GM21360 (cell line): ENCODE measurements around the gene AKAP9.
"Not testable (repeated sequence)": the region's sequence is repeated elsewhere in the genome, so short reads cannot be mapped to it uniquely, and the experiment has no call there.

Experiments
- ATAC-seq: cut with Tn5 transposase; IDR thresholded peaks from one replicate; pipeline ENCODE4 v1.9.1; 2021; ENCODE audit warnings: mild to moderate bottlenecking, moderate library complexity; ENCODE audit not compliant: unreplicated experiment

AKAP9 gene

DNA sequence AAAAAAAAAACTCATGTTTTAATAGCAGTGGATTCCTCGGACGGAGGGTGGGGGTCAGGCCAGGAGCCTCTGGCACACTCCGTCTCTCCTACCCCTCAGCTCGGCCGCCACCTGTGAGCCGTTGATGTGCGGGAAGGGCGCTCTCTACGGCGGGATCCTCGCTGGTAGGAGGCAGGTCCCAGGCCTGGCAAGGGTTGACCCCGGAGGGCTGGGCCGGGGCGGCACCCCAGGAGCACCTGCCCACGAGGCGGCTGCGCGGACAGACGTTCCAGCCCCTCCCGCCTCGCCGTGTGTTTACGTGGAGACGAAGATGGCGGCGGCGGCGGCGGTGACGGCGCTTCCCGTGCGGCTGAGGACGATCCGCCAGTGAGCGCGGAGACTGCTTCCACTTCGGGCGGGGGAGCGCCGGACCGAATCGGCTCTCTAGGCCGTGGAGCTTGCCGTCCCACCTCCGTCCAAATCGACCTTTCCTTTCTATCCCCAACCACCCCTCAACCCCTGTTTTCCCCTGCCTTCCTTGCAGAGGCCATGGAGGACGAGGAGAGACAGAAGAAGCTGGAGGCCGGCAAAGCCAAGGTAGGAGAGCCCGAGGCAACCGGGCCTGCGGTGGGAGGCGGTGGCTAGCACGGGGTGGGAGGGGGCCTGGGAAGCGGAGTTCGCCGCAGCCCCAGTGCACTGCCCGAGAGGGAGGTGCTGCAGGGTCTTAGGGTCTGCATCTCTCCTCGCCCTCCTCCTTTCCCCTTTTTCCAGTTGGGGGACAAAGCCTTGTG is at the start of gene AKAP9:
AKAP9 (plus strand) TSS at position 291 of the 770 bp plus-strand sequence; CDS start at position 529, 238 bp downstream.
- peak; percentile 95 for ATAC-seq

DNA sequence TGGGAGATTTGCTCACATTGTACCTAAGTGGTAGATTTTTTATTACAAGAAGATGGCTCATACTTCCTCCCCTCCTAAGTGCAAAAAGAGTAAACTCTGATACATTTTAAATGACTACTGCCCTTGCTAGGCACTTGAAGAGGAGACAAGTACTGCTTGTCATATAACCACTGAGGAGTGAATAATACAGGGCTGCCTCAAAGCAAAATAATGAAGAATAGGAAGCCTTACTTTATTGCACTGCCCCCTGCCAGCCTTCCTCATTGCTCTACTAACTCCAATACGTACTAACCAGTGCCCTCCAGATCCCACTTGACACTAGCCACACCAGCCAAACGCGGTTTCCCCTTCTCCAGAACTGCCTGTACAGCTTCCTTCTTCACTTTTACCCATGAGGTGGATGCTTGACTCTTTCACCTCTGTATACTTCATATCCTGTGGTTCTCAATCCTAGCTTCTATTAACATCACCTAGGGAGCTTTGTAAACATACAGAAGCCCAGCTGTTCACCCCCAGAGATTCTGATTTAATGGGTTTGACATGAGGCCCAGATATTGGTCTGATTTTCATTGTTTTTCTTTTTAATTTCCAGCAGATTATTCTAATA is 48.5 kb upstream of the AKAP9 start:
- ATAC-seq, result no peak

DNA sequence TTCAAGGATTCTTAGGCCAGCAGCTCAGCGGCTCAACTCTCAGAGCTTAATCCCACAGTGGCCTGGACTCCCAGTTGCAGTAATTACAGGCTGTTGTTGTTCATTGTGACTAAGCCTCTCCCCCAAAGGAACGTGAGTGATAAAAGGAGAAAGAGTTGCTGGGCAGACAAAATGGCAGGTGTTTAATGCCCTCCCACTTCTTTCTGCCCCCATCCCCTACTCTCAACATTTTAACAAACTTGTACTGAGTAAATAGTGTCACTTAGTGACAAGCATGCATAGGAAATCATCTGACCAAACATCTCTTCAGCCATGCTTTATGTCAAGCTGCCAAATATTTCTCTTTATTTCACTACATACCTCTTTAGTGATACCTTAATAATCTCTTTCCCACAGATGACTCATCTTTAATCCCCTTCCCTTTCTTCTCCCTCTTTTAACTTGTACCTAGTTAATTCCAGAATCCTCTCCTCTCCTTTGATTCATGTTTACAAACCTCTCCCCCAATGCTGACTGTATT is 47.8 kb upstream of the AKAP9 start:
- ATAC-seq, result no peak

DNA sequence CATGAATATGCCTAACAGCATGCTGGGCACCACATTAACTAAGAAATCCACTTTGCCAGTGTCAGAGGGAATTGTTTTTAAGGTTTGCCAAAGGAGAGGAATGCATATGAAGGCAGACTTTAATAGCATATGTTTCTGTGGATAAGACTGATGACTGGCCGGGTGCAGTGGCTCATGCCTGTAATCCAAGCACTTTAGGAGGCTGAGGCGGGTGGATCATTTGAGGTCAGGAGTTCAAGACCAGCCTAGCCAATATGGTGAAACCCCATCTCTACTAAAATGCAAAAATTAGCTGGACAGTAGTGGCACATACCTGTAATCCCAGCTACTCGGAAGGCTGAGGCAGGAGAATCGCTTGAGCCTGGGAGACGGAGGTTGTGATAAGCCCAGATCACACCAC is 47.0 kb upstream of the AKAP9 start:
- ATAC-seq, result not testable (repeated sequence)

DNA sequence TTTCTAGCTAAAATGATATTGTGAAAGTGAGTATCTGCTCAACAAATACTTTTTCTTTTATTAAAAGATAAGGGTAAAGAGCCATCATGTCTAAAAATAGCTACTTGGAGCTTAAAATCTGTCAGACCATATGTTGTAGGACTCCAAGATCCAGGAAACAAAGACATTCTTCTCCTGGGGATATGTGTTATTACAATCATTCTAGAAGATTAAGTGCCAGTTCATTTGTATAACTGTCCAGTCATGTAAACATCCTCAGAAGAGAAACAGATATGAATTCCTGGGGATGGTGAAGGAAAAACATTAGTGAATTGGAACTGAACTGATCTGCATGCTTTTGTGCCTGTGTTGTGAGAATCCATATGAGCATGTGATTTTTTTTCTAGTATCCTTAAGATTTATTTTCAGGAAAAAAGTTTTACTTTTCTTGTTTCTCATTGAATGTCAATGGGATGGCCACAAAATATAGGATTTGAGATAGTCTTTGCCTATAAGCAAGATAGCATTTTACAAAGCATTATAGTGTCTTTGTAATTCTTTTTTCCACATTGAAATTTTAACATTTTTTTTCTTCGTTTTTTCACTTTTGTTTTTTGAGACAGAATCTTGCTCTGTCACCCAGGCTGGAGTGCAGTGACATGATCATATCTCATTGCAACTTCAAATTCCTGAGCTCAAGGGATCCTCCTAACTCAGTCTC is 45.7 kb upstream of the AKAP9 start:
- ATAC-seq, result no peak

DNA sequence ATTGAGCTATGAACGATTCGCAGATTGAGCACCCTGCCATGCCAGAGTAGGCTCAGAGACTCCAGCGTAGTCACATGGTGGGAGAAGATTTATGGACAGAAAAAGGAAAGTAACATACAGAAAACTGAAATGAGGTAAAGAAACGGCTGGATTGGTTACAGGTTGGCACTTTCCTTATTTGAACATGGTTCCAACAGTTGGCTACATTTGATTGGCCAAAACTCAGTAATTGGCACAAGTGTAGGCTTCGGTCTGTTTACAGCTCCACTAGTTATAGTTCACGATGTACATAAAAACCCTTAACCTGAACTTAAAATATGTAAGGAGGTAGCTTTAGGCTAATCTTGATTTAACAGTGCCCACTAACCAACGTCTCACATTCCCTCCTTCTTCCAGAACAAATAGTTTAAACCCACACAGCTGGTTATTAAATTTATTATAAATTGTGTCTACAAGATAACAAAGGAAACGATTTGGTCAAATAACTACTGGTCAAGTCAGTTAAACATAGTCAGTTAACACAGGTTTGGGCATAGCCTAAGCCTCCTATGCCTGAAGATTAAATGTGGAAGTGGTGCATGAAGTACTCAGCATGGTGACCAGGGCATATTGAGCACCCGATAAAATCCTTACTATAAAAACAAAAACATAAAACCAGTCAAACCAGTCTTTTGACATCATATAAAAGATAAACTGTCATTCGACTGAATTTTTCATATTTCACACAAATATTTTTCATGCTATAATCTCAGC is 42.2 kb upstream of the AKAP9 start:
- ATAC-seq, result no peak

DNA sequence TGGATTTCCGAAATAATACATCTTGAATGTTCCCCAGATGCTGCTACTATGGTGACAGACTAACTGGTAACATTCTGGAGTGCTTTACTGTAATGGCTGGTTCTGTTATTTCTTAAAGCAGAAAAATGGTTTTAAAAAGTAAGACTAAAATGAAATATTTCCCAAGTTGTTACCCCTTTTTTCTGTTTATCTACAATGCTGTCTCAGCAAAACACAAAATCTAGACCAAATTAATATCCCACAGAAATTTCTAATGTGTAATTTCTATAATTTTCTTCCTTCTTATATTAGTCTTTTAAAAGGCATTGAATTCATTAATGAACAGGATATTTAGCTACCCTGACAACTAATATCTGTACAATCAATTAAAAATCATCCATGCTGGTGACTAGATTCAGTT is 41.1 kb upstream of the AKAP9 start:
- ATAC-seq, result no peak

DNA sequence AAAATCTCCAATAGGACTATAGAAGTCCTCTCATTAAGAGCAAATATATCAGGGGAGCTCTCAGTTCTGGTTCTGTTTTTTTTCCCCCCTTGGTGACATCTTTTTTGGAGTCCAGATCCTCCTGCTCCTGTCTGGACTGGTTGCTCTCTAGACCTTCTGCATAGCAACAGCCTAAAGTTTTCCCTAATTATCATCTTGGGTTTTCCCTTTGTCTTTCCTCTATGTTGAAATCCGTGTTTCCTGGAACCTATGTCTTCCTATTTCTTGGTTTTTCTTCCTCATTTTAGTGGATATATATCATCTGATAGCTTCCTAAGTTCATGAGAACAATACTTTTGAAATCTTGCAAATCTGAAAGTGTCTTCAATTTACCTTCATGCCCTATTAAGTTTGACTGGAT is 30.5 kb upstream of the AKAP9 start:
- ATAC-seq, result no peak

DNA sequence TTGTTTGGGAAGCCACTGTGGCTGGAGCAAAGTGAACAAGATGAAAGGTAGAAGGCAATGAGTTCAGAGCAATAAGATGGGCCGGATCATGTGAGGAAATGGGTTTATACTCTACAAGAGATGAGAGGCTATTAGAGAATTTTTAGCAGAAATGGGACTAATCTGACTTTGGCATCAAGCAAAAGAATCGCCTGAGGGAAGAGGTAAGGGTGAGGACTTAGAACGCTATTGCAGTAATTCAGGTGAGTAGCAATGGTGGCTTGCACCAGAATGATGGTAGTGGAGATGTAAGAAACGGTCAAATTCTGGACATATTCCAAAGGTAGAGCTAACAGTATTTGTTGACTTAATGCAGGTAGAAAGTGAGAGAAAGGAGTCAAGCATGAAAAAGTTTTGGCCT is 29.5 kb upstream of the AKAP9 start:
- ATAC-seq, result no peak

DNA sequence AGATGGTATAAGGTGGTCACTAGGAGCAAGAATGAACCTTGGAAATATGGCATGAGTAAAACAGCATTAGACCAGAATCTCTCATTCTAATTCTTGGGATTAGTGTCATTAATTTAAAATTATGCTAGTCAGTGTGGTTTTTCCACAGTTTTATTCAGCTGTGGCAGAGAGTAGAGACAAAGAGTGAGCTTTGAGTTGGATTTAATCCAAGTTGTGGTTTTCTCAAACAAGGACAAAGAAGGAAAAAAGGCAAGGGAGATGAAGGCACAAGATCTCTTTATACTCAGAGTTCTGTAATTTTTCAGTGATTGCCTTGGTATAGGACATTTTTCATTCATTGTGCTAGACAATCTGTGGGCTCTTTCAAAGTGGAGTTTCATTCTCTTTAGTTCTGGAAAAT is 28.2 kb upstream of the AKAP9 start:
- no peak for ATAC-seq

DNA sequence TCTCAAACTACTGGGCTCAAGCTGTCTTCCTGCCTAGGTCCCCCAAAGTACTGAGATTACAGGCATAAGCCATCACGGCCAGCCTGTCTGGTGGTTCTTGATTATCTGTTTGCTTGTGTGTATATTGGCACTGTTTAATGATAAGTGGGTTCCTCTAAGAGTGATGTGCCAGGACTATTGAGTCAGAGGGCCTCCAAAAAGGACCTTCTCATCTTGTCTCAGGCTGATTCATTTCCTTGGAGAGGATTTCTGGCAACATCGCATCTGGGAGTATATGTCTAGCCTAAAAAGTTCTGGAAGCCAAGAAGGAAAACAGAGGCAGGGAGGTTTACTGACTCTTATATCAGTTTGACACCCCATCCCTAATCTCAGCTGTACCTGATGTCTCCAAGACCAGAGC is 27.1 kb upstream of the AKAP9 start:
- ATAC-seq, result no peak

DNA sequence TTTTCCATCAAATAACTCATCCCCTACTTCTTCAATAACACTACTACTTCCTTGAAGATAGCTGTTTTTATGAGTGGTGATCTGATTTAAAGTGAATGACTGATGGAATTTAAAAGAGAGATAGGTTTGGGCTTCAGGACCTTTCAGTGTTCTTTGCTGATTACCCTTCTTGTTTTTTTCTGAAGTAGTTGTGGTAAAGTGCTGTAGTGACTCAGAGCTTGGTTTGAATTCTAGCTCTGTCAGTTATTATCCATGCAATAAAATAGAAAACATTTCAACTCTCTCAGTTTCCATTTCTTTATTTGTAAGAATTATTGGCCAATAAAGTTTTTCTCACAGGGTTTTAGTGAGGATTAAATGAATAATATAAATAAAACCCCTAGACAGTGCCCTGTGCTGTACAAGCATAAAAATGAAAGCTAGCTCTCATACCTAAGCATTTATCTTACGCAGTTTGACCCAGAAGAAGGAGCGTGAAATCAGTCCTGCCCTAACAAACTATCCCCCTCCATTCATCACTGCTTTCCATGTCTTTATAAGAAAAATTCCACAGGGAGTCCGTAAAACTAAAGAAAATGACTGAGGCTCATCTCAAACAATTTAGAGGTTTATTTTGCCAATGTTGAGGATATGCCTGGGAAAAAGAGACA is 25.1 kb upstream of the AKAP9 start:
- no peak for ATAC-seq

DNA sequence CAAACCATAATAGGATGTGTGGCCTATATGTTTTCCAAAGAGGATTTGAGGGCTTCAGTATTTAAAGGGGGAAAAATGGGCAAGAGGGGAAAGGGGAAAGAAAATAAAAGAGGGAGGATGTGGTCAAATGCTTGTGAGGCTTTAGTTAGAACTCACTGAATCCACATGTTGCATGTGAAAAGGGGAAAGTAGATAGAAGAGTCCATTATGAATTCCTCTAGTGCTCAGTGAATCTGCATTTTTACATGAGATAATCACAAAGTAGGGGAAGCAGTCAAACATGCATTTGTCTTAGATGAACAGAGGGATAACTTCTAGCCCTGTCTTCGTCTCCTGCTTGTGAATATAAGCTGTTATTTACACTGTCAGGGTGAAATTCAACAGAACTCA is 24.6 kb upstream of the AKAP9 start:
- ATAC-seq, result no peak

DNA sequence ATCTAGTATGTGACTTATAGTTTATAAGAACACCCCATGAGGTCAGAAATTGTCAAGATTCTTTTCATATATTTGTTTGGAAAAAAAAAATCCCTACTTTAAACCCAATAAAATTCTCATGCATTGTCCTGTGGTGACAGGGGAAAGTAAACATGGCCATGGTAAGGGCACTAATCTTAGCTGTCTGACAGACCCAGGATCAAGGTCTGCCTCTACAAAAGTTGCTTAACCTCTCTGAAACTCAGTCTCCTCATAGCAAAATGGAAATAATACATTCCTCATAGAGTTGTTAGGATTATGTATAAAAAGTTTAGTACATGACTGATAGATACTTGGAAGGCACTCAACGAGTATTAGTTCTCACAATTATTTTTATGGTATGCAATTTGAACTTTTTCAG is 22.3 kb upstream of the AKAP9 start:
- ATAC-seq, result no peak

DNA sequence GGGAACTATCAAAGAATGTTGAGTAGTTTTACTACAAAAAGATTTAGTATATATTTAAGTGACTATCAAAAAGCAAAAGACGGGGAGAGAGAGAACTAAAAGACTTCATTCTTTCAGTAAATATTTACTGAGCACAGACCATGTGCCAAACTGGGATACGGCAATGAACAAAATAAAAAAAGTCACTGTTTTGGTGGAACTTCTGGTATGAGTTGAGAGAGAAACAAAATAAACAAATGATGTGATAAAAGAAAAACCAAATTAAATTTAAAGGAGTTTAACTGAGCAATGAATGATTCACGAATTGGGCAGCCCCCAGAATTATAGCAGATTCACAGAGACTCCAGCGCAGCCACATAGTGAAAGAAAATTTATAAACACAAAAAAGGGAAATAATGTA is 17.8 kb upstream of the AKAP9 start:
- no peak for ATAC-seq

DNA sequence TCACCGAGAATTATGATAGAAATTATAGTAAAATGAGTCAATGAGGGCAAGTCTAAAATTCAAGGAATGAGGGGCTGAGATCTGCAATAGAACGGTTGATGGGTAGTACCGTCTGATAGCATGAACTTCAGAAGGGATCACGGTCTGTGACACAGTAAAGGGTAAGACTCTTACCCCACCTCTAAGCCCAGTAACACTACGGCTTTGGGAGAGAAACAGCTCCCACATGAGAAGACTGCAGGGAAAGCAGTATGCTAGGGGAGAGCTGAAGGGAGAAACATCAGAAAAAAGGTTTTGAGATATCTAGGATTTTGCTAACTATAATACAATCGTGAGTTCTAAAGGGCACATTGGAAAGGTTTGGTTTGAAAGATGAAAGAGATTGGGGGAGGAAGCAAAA is 12.8 kb upstream of the AKAP9 start:
- ATAC-seq, result no peak

DNA sequence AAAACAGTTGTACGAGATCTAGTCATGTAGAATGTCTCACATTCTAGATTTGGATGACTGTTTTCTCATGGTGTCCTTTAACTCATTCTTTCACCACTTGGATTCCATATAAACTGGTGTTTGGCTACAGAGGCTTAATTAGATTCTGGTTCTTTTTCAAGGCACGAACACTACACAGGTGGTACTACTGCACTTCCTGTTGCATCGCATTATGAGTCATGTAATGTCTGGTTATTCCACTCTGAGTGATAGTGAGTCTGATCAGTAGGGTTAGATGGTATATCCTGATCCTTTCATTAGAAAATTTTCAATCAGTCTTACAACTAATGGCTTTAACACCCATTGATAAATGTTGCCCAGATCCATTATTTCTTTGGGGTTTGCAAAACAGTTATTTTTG is 11.2 kb upstream of the AKAP9 start:
- no peak for ATAC-seq

DNA sequence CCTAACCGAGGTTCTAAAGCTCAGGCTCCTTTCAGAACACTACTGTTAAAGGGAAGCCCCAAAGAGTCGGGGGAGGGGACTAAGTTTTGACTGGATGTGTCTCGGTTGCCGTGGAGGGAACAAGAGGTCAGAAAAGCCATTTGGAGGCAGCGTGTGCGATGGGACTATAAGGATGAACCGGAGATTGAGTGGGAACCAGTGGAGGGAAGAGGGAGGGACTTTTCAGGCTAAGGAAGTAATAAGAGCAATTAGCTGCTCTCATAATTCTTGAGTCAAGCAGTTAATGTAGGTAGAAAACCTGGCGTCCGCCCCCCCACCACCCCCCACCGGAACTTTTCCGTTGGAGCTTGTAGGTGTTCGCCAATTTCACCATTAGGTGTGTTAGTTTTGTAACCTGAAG is 491 bp upstream of the AKAP9 start:
- no peak for ATAC-seq

DNA sequence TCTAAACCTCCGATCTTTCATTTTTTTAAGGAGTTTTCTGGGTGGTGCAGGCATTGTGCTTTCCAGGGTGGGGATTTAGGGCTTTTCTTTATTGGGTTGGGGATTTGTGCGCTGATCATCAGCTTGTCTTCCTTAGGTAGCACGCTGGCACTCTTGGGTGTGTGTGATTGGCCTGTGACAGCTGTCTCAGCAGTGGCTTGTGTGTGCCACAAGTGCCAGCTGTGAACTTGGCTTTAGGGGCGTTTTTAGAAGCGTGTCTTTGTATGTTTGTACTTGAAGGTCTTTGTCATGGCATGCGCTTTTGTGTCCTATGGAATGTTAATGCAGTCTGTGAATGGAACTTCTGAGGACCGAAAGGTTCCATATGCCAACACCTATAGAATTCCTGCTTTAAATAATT is 788 bp downstream of the AKAP9 start:
- ATAC-seq, result no peak

DNA sequence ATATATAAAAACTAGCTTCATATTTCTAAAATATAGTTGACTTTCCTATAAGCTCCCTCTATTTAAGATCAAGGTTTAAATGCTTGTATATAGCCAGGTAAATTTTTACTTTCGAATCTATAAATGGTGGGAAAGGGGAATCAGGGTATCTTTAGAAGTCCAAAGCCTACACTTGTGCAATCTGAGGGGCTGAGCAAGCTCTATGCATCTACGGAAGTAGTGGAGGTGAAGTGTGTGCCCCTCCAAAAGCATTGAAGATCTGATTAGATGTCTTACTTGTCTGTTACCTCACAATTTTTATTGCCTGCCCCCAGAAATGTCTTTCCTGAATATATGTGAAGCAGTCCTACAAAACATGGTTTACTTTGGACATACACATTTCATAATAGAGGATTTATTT is 1.6 kb downstream of the AKAP9 start:
- no peak for ATAC-seq

DNA sequence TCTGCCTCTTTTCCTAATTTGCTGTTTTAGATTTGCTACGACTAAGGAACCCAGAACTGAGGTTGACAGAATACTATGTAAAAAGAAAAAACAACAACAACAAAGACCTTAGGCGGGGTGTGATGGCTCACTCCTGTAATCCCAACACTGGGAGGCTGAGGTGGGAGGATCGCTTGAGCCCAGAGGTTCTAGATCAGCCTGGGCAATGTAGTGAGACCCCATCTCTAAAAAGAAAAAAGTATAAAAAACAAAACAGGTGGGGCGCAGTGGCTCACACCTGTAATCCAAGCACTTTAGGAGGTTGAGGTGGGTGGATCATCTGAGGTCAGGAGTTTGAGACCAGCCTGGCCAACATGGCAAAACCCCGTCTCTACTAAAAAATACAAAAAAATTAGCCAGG is 4.3 kb downstream of the AKAP9 start:
- not testable (repeated sequence) for ATAC-seq
